Measurements from ENCODE around the gene PLPP7.
"Not testable (repeated sequence)": the region's sequence is repeated elsewhere in the genome, so short reads cannot be mapped to it uniquely, and the experiment has no call there.

The PLPP7 gene

GRCh38 chr9:131349522-131349880 lies 60.0 kb downstream of the PLPP7 start:
- no peak for DNase-seq (ENCODE audit: low read depth)
- H3K4me3 ChIP-seq (ENCODE audit: low read depth, low read length): no peak overlapping the region
- no peak for TF ChIP-seq CTCF (IDR thresholded peaks at IDR 0.05; ENCODE audit: low read depth, low read length, missing control alignments)

DNA sequence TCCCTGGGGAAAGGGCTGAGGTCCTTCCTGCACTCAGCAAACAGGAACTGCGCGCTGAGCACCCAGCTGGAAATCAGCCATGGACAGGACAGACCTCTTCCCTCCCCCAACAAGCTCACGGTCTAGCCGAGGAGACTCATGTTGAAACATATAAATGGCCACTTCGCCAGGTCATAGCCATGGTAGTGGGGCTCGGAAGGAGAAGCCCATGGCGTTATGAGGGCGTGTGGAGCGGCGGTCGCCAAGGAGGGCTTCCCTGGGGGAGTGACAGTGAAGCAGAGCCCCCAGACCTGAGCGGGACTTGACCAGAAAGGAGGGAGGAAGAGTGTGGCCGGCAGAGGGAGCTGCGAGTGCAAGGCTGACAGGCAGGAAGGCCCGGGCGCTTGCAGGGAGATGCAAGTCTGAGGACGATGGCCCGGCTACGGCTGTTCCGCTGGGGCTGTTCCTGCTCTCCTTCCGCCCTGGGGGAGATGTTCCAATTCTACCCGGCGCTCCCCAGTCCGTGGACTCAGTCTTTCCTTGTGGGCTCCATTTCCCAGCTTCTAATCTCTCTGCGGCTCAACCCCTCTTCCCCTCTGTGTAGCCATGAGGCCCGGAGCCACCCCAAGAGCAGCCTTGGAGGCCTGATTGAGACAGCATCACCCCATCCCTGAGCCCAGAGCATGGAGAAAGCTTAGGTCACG lies 60.5 kb downstream of the PLPP7 start:
- peak; percentile 43 for DNase-seq (ENCODE audit: low read depth)
- peak; percentile 92 for TF ChIP-seq CTCF (IDR thresholded peaks at IDR 0.05; ENCODE audit: low read depth, low read length, missing control alignments)
- H3K4me3 ChIP-seq (ENCODE audit: low read depth, low read length): no peak overlapping the region

DNA sequence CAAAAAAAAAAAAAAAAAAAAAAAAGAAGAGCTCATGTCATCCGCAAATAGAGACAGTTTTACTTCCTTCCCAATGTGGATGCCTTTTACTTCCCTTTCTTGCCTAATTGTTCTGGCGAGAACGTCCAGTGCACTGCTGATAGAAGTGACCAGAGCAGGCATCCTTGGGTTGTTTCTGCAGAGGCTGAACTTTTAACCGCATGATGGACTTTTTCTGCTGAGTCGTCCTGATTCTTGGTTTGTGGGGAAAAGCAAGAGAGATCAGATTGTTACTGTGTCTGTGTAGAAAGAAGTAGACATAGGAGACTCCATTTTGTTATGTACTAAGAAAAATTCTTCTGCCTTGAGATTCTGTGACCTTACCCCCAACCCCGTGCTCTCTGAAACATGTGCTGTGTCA lies 67.0 kb downstream of the PLPP7 start:
- H3K4me3 ChIP-seq (ENCODE audit: low read depth, low read length): not testable (repeated sequence)

GRCh38 chr9:131358556-131358955 lies 69.0 kb downstream of the PLPP7 start:
- no peak for DNase-seq (ENCODE audit: low read depth)
- H3K4me3 ChIP-seq (ENCODE audit: low read depth, low read length): no peak overlapping the region
- no peak for TF ChIP-seq CTCF (IDR thresholded peaks at IDR 0.05; ENCODE audit: low read depth, low read length, missing control alignments)

More for the DNA sequence above, 67.0 kb downstream of the PLPP7 start:
- DNase-seq (ENCODE audit: low read depth): not testable (repeated sequence)

All from GM12864 (cell line).